Thyroid gland (tissue), 4 donors: Measurements from ENCODE around the gene PPIL6.

Experiments used
- CTCF ChIP-seq, 6 experiments: fragments of 200-600 bp in 3 of 6; fragments of 450-650 bp in 3 of 6; sonication (generic) in 3 of 6; IDR thresholded peaks; one replicate each; pipeline ENCODE4 v1.5.1; 2016 to 2019; ENCODE audit warnings: antibody characterized with exemption in 6 of 6, mild to moderate bottlenecking in 2 of 6, inconsistent platforms in 1 of 6, moderate library complexity in 1 of 6
- POLR2A ChIP-seq, 2 donors: fragments of 450-650 bp; IDR thresholded peaks; one replicate each; pipeline ENCODE4 v1.6.1; 2017; ENCODE audit warnings: antibody characterized with exemption in 2 of 2, mild to moderate bottlenecking in 2 of 2, moderate library complexity in 1 of 2

- TF ChIP-seq POLR2A (IDR thresholded peaks at IDR 0.05) (no peak), CTCF (IDR thresholded peaks at IDR 0.05) (no peak)
Observed at GRCh38 chr6:109483735-109484057, 43.3 kb upstream of the PPIL6 start.
